Measurements from ENCODE around the gene CTBS.

The CTBS gene

DNA sequence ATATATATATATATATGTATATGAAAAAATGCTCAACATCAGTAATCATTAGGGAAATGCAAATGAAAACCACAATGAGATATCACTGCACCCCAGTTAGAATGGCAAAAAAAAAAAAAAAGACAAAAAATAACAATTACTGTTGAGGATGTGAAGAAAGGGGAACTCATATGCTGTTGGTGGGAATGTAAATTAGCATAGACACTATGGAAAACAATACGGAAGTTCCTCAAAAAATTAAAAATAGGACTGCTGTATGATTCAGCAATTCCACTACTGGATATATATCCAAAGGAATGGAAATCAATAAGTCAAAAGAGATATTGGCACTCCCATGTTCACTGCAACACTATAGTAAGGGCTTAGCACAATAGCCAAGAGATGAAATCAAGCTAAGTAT lies 41.5 kb upstream of the CTBS start:
- TF ChIP-seq, protein P1, sequence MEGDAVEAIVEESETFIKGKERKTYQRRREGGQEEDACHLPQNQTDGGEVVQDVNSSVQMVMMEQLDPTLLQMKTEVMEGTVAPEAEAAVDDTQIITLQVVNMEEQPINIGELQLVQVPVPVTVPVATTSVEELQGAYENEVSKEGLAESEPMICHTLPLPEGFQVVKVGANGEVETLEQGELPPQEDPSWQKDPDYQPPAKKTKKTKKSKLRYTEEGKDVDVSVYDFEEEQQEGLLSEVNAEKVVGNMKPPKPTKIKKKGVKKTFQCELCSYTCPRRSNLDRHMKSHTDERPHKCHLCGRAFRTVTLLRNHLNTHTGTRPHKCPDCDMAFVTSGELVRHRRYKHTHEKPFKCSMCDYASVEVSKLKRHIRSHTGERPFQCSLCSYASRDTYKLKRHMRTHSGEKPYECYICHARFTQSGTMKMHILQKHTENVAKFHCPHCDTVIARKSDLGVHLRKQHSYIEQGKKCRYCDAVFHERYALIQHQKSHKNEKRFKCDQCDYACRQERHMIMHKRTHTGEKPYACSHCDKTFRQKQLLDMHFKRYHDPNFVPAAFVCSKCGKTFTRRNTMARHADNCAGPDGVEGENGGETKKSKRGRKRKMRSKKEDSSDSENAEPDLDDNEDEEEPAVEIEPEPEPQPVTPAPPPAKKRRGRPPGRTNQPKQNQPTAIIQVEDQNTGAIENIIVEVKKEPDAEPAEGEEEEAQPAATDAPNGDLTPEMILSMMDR (IDR thresholded peaks at IDR 0.05; ENCODE audit: low read depth, low read length), result no peak
- no peak for TF ChIP-seq MYC (IDR thresholded peaks at IDR 0.05; ENCODE audit: low read depth, low read length)
- no peak for TF ChIP-seq POLR2A (IDR thresholded peaks at IDR 0.05; ENCODE audit: extremely low read depth, insufficient read length)
- TF ChIP-seq, protein P2, sequence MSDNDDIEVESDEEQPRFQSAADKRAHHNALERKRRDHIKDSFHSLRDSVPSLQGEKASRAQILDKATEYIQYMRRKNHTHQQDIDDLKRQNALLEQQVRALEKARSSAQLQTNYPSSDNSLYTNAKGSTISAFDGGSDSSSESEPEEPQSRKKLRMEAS (IDR thresholded peaks at IDR 0.05; ENCODE audit: low read depth, low read length), result no peak
- no peak overlapping the region for H3K4me3 ChIP-seq (ENCODE audit: low read depth, low read length)
- DNase-seq (ENCODE audit: low read depth), result no peak

DNA sequence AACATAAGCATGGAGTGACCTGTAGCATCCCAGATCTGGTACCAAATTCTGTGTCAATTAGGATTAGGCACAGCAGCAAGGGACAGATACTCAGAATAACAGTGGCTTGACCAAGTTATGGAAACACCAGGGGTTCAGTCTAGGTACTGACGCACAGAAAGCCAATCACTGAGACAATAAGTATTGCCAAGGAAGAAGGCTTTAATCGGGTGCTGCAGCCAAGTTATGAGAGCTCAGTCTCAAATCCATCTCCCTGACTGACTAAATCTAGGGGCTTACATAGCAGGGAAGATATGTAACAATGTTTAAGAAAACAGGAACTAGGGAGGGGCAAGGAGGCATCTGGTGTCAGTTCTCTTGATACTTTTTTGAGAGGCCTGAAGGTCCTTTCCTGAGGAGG lies 39.6 kb upstream of the CTBS start:
- TF ChIP-seq MYC (IDR thresholded peaks at IDR 0.05; ENCODE audit: low read depth, low read length), result no peak
- TF ChIP-seq, protein P1 (IDR thresholded peaks at IDR 0.05; ENCODE audit: low read depth, low read length), result no peak
- TF ChIP-seq, protein P2 (IDR thresholded peaks at IDR 0.05; ENCODE audit: low read depth, low read length), result no peak
- TF ChIP-seq POLR2A (IDR thresholded peaks at IDR 0.05; ENCODE audit: extremely low read depth, insufficient read length), result no peak
- no peak for DNase-seq (ENCODE audit: low read depth)
- no peak overlapping the region for H3K4me3 ChIP-seq (ENCODE audit: low read depth, low read length)

GRCh38 chr1:84613026-84613425 lies 38.8 kb upstream of the CTBS start:
- no peak for DNase-seq (ENCODE audit: low read depth)
- TF ChIP-seq, protein P2 (IDR thresholded peaks at IDR 0.05; ENCODE audit: low read depth, low read length), result no peak
- TF ChIP-seq, protein P1 (IDR thresholded peaks at IDR 0.05; ENCODE audit: low read depth, low read length), result no peak
- TF ChIP-seq MYC (IDR thresholded peaks at IDR 0.05; ENCODE audit: low read depth, low read length) (no peak), POLR2A (IDR thresholded peaks at IDR 0.05; ENCODE audit: extremely low read depth, insufficient read length) (no peak)

GRCh38 chr1:84611796-84612195 lies 37.6 kb upstream of the CTBS start:
- H3K4me3 ChIP-seq (ENCODE audit: low read depth, low read length), result no peak overlapping the region
- TF ChIP-seq POLR2A (IDR thresholded peaks at IDR 0.05; ENCODE audit: extremely low read depth, insufficient read length) (no peak), MYC (IDR thresholded peaks at IDR 0.05; ENCODE audit: low read depth, low read length) (no peak)
- TF ChIP-seq, protein P2 (IDR thresholded peaks at IDR 0.05; ENCODE audit: low read depth, low read length), result no peak
- TF ChIP-seq, protein P1 (IDR thresholded peaks at IDR 0.05; ENCODE audit: low read depth, low read length), result no peak
- DNase-seq (ENCODE audit: low read depth), result no peak

More at GRCh38 chr1:84613026-84613425, 38.8 kb upstream of the CTBS start:
- no peak overlapping the region for H3K4me3 ChIP-seq (ENCODE audit: low read depth, low read length)

DNA sequence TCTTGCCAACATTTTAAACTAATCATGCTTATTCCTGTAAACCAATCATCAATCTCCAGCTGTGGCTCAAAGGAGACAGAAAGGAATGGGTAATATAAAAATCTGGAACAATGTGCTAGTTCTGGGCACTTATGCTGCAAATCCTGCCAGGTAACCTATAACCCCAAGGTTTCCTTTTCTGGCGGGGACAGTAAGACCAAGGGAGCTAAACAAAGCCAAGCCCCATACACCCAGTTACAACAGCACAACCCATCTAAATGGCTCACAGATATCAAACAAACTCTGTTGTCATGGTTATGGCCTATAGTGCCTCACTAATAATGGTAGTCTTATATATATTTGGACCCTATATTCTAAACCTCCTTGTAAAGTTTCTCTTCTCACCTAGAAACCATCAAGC lies 36.9 kb upstream of the CTBS start:
- H3K4me3 ChIP-seq (ENCODE audit: low read depth, low read length), result no peak overlapping the region
- DNase-seq (ENCODE audit: low read depth), result no peak
- TF ChIP-seq POLR2A (IDR thresholded peaks at IDR 0.05; ENCODE audit: extremely low read depth, insufficient read length) (no peak), MYC (IDR thresholded peaks at IDR 0.05; ENCODE audit: low read depth, low read length) (no peak)
- TF ChIP-seq, protein P2 (IDR thresholded peaks at IDR 0.05; ENCODE audit: low read depth, low read length), result no peak
- TF ChIP-seq, protein P1 (IDR thresholded peaks at IDR 0.05; ENCODE audit: low read depth, low read length), result no peak

All from NB4 (cell line).